Measurements from ENCODE around the gene CDK16. TPM values are rescaled to one million over a fixed set of nuclear protein-coding genes. Genes with fewer than 3 reads are reported as not detected.

CDK16 gene
- total RNA-seq, 1 experiment from 2014 or later: 129 TPM

DNA sequence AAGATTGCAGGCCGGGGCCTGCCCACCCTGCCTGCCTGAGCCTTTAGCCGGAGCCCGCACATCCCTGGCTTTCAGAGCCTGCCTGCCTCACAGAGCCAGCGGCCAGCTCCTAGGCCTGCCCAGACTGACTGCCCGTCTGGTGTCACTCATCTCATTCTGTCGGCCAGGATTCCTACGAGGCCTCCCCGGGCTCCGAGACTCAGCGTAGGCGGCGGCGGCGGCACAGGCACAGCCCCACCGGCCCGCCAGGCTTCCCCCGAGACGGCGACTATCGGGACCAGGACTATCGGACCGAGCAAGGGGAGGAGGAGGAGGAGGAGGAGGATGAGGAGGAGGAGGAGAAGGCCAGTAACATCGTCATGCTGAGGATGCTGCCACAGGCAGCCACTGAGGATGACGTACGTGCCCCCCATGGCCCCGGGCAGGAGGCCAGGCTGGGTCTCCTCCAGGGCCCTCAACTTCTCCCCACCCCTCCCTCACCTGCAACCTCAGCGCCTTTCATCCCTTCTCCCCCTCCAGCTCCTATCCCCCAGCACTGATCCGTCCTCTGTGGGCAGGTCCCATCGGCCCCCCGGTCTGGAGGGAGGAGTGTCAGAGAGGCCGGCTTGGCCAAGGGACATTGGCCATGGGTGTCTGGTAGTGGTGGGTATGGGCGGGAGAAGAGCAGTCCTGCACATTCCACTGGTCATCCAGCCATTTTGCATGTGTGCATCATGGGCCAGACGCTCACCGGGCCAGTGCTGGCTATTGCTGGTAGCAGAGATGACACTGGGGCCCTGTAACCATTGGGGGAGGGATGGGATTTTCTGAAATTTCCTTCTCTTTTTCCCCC lies 47.4 kb upstream of the CDK16 start:
- CTCF ChIA-PET: no interaction called here
- BruUV-seq (replicated peaks): no TSS peak

DNA sequence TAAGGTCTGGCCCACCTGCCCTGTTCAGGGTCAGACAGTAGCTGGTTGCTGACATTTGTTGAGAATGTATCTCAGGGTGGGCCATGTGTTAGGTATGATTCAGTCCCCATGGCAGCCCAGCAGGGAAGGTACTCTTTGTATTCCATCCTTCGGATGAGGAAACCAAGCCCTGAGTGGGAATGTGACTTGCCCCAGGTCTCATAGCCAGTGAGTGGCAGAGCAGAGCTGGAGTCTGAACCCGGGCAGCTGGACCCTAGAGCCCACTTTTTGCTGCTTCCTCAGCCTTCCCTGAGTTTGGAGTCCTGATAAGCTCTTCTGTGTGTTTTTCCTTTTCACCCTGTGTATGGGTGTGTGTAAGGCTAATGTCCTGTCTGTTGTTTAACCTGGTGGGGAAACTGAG lies 46.5 kb upstream of the CDK16 start:
- no peaks in the 10 kb centered on the region for H3K9me3 Mint-ChIP-seq (ENCODE audit: unreplicated experiment)
- no peak for DNase-seq
- no peaks in the 10 kb centered on the region for H3K27me3 Mint-ChIP-seq (ENCODE audit: insufficient read depth, unreplicated experiment)
- TF ChIP-seq, protein P1, sequence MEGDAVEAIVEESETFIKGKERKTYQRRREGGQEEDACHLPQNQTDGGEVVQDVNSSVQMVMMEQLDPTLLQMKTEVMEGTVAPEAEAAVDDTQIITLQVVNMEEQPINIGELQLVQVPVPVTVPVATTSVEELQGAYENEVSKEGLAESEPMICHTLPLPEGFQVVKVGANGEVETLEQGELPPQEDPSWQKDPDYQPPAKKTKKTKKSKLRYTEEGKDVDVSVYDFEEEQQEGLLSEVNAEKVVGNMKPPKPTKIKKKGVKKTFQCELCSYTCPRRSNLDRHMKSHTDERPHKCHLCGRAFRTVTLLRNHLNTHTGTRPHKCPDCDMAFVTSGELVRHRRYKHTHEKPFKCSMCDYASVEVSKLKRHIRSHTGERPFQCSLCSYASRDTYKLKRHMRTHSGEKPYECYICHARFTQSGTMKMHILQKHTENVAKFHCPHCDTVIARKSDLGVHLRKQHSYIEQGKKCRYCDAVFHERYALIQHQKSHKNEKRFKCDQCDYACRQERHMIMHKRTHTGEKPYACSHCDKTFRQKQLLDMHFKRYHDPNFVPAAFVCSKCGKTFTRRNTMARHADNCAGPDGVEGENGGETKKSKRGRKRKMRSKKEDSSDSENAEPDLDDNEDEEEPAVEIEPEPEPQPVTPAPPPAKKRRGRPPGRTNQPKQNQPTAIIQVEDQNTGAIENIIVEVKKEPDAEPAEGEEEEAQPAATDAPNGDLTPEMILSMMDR (IDR thresholded peaks at IDR 0.05; ENCODE audit: insufficient read depth in 1 of 2, low read depth in 1 of 2, low read length in 1 of 2, severe bottlenecking in 1 of 2, unreplicated experiment in 1 of 2): no peak
- POLR2A ChIA-PET: no interaction called here
- H3K9me3 ChIP-seq: no peaks in the 10 kb centered on the region
- H3K27ac Mint-ChIP-seq (ENCODE audit: unreplicated experiment): no peak overlapping the region
- CTCF ChIA-PET: no interaction called here
- H3K4me3 Mint-ChIP-seq (ENCODE audit: unreplicated experiment): no peak overlapping the region
- peaks cover 39% of the 10 kb centered on the region for H3K36me3 Mint-ChIP-seq (ENCODE audit: insufficient read depth, unreplicated experiment)
- H3K27me3 ChIP-seq (replicated peaks; ENCODE audit: control insufficient read depth, insufficient read depth, low read length): no peaks in the 10 kb centered on the region
- intact Hi-C loops (cut with micrococcal nuclease; ENCODE audit: unreplicated experiment): no loop called here
- no peaks in the 10 kb centered on the region for H3K4me1 Mint-ChIP-seq (ENCODE audit: low read depth, unreplicated experiment)
- BruUV-seq (replicated peaks): no TSS peak
- H3K4me3 ChIP-seq (ENCODE audit: low read depth, low read length): no peak overlapping the region
- no peaks in the 10 kb centered on the region for H3K36me3 ChIP-seq (ENCODE audit: control insufficient read depth, insufficient read depth, low read length)
- H3K4me1 ChIP-seq: no peaks in the 10 kb centered on the region

More for the DNA sequence above, 47.4 kb upstream of the CDK16 start:
- H3K36me3 Mint-ChIP-seq (ENCODE audit: insufficient read depth, unreplicated experiment): peaks cover 30% of the 10 kb centered on the region
- Histone ChIP-seq H3K9me3 (no peaks in the 10 kb centered on the region), H3K27me3 (replicated peaks; ENCODE audit: control insufficient read depth, insufficient read depth, low read length) (no peaks in the 10 kb centered on the region), H3K36me3 (ENCODE audit: control insufficient read depth, insufficient read depth, low read length) (no peaks in the 10 kb centered on the region), H3K4me3 (ENCODE audit: low read depth, low read length) (no peak overlapping the region), H3K4me1 (no peaks in the 10 kb centered on the region)
- no peak for DNase-seq
- intact Hi-C loops (cut with micrococcal nuclease; ENCODE audit: unreplicated experiment): no loop called here
- no peaks in the 10 kb centered on the region for H3K4me1 Mint-ChIP-seq (ENCODE audit: low read depth, unreplicated experiment)
- POLR2A ChIA-PET: no interaction called here
- H3K9me3 Mint-ChIP-seq (ENCODE audit: unreplicated experiment): no peaks in the 10 kb centered on the region
- no peak overlapping the region for H3K4me3 Mint-ChIP-seq (ENCODE audit: unreplicated experiment)
- TF ChIP-seq, protein P1 (IDR thresholded peaks at IDR 0.05; ENCODE audit: insufficient read depth in 1 of 2, low read depth in 1 of 2, low read length in 1 of 2, severe bottlenecking in 1 of 2, unreplicated experiment in 1 of 2): no peak
- no peaks in the 10 kb centered on the region for H3K27me3 Mint-ChIP-seq (ENCODE audit: insufficient read depth, unreplicated experiment)
- H3K27ac Mint-ChIP-seq (ENCODE audit: unreplicated experiment): no peak overlapping the region

DNA sequence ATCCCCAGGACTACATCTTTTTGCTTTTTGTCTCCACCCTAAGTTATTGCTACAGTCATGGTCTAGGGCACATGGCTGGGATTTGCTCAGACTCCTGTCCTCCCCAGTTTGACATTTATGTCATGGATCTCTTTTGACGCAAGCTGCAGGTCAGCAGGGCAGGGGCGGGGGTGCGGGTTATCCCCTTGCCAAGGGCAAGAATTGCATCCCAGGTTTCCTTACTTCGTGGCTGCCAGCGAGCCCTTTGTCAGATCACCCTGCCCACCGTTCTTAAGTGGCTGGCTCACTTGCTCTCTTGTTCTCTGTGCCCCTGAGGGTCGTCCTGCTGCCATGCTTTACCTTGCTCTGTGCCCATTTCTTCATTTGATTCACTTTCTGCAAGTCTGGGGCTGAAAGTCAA lies 45.9 kb upstream of the CDK16 start:
- H3K4me3 Mint-ChIP-seq (ENCODE audit: unreplicated experiment): no peak overlapping the region
- no peaks in the 10 kb centered on the region for H3K9me3 ChIP-seq
- H3K4me1 Mint-ChIP-seq (ENCODE audit: low read depth, unreplicated experiment): no peaks in the 10 kb centered on the region
- H3K36me3 Mint-ChIP-seq (ENCODE audit: insufficient read depth, unreplicated experiment): peaks cover 42% of the 10 kb centered on the region
- no peak overlapping the region for H3K4me3 ChIP-seq (ENCODE audit: low read depth, low read length)
- DNase-seq: no peak
- BruUV-seq (replicated peaks): no TSS peak
- POLR2A ChIA-PET: no interaction called here
- no peaks in the 10 kb centered on the region for H3K27me3 ChIP-seq (replicated peaks; ENCODE audit: control insufficient read depth, insufficient read depth, low read length)
- intact Hi-C loops (cut with micrococcal nuclease; ENCODE audit: unreplicated experiment): no loop called here
- TF ChIP-seq, protein P1 (IDR thresholded peaks at IDR 0.05; ENCODE audit: insufficient read depth in 1 of 2, low read depth in 1 of 2, low read length in 1 of 2, severe bottlenecking in 1 of 2, unreplicated experiment in 1 of 2): no peak
- no peaks in the 10 kb centered on the region for H3K36me3 ChIP-seq (ENCODE audit: control insufficient read depth, insufficient read depth, low read length)
- H3K27ac Mint-ChIP-seq (ENCODE audit: unreplicated experiment): no peak overlapping the region
- H3K27me3 Mint-ChIP-seq (ENCODE audit: insufficient read depth, unreplicated experiment): no peaks in the 10 kb centered on the region
- H3K9me3 Mint-ChIP-seq (ENCODE audit: unreplicated experiment): no peaks in the 10 kb centered on the region
- no peaks in the 10 kb centered on the region for H3K4me1 ChIP-seq
- CTCF ChIA-PET: no interaction called here
